Activated CD4-positive, alpha-beta memory T cell treated with anti-CD3 and anti-CD28 coated beads for 36 hours (primary cell): ENCODE measurements around the gene ZBTB16. TPM values are rescaled to one million over a fixed set of nuclear protein-coding genes. Genes with fewer than 3 reads are reported as not detected.
A peak's percentile ranks its signal among the peaks of the same experiment; 100 is the strongest.

Experiments used
- CTCF ChIA-PET: fragments of 350-600 bp; sonication (Branson Sonifier 250); formaldehyde crosslinking; loops from one replicate; lab custom pipeline; 2021; ENCODE audit warnings: antibody characterized with exemption, inconsistent platforms; lab: Charles Lee
- POLR2A ChIA-PET: fragments of 350-600 bp; sonication (Branson Sonifier 250); formaldehyde crosslinking; loops from one replicate; lab custom pipeline; 2021; ENCODE audit warnings: antibody characterized with exemption; lab: Charles Lee
- DNase-seq: peaks from one replicate; pipeline ENCODE4 v3.0.0-alpha.2; 2020
- H3K27ac Mint-ChIP-seq: one replicate; pipeline ENCODE4 v1.8.0; 2021; ENCODE audit warnings: mixed read lengths
- H3K27me3 Mint-ChIP-seq: one replicate; pipeline ENCODE4 v1.8.0; 2021; ENCODE audit warnings: mixed read lengths
- H3K36me3 Mint-ChIP-seq: one replicate; pipeline ENCODE4 v1.8.0; 2021; ENCODE audit warnings: mixed read lengths
- H3K4me1 Mint-ChIP-seq: one replicate; pipeline ENCODE4 v1.8.0; 2021; ENCODE audit warnings: low read depth, mixed read lengths
- H3K4me3 Mint-ChIP-seq: one replicate; pipeline ENCODE4 v1.8.0; 2021; ENCODE audit warnings: mild to moderate bottlenecking, mixed read lengths
- H3K9me3 Mint-ChIP-seq: one replicate; pipeline ENCODE4 v1.8.0; 2021; ENCODE audit warnings: mixed read lengths
- intact Hi-C: fragments of 100-400 bp; cut with micrococcal nuclease; formaldehyde crosslinking; loops from one replicate; pipeline ENCODE4 v1.15.1; 2023
- total RNA-seq, 2 experiments: library from RNA; stranded (reverse); gene quantifications; one replicate each; pipeline ENCODE4 v1.2.3, GENCODE V29; 2021

The ZBTB16 gene
- total RNA-seq, 2 experiments from 2014 or later = 7.7 to 9.7 TPM

DNA sequence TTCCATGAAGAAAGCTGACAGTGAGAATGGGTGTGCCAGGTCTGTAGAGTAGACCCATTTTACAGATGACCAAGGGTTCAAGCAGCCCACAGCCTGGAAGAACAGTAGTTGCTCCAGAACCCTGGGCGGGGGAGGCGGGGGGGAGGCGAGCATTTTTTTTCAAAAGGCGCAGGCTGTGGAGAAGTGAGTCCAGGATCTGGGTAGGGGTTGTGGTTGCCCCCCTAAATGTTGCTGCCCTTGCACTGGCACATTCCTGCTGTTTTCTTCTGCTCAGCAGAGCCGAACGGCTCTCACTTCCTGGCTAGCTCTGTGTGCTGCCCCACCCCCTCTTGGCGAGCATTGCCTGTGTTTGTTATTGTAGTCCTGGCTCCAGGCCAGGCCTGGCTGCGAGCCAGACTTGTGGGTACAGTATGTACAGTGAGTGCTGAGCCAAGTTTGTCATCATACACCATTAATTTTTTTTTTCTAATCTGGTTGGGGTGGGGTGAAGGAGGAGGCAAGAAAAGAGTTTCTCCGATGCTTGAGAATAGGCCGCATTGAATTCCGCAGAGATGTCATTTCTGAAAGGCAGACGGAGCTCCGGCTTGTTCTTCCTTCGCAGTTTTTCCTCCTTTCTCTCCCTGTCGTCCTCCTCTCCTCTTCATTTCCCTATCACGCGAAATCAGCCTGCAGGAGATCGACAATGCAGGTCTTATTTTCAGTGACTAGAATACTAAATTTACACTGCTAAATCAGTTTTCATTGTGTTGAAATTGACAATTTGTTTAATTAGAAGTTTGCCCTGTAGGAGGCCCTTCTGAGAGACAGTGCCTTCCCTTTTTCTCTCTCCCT is 100.5 kb downstream of the ZBTB16 start:
- Mint-ChIP-seq H3K4me1 (peaks cover 47% of the 10 kb centered on the region), H3K27me3 (no peaks in the 10 kb centered on the region)
- CTCF ChIA-PET = interaction anchor here (0.7 to 1.6 kb wide), 2 partner anchors 8 to 19 kb away, joined by 3 to 5 read pairs; no protein-coding TSS in a partner anchor

DNA sequence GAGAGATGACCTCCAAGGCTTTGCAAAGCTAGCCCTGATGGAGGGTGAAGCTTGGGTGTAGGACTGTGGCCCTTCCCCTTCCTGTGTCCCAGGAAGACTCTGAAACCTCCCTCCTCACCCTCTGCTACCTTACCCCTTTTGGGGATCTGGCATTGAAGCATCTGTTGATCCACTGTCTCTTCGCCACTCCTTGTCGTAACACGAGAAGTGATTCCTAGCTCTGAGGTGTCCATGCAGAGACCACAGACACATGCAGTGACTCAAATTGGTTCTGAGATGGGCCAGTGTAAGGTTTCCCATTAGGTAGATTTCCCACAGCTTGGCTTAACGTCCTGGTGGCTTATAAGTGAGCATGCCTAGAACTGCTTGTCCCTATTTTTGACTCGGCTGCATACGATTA is 101.4 kb downstream of the ZBTB16 start:
- DNase-seq = peak; percentile 27
- Mint-ChIP-seq H3K4me3 (no peak overlapping the region), H3K36me3 (no peaks in the 10 kb centered on the region), H3K9me3 (no peaks in the 10 kb centered on the region), H3K27ac (peak overlapping the region; percentile 26), H3K4me1 (peaks cover 51% of the 10 kb centered on the region), H3K27me3 (no peaks in the 10 kb centered on the region)
- intact Hi-C loops = loop anchor here (1.0 to 5.0 kb wide), 5 partner anchors 12 to 241 kb away; partner anchors contain the start of genes C11orf71 and RBM7
- ChIA-PET POLR2A (no interaction called here), CTCF (no interaction called here)

More for the DNA sequence above, 100.5 kb downstream of the ZBTB16 start:
- no peaks in the 10 kb centered on the region for H3K9me3 Mint-ChIP-seq
- peak overlapping the region; percentile 35 for H3K4me3 Mint-ChIP-seq
- peak overlapping the region; percentile 47 for H3K27ac Mint-ChIP-seq
- intact Hi-C loops = loop anchor here (1.0 to 5.0 kb wide), 5 partner anchors 13 to 242 kb away; partner anchors contain the start of genes C11orf71 and RBM7
- POLR2A ChIA-PET = interaction anchor here (1.2 kb wide), 1 partner anchor 23 kb away, joined by 3 read pairs; no protein-coding TSS in a partner anchor
- peak; percentile 96 for DNase-seq
- H3K36me3 Mint-ChIP-seq = no peaks in the 10 kb centered on the region

DNA sequence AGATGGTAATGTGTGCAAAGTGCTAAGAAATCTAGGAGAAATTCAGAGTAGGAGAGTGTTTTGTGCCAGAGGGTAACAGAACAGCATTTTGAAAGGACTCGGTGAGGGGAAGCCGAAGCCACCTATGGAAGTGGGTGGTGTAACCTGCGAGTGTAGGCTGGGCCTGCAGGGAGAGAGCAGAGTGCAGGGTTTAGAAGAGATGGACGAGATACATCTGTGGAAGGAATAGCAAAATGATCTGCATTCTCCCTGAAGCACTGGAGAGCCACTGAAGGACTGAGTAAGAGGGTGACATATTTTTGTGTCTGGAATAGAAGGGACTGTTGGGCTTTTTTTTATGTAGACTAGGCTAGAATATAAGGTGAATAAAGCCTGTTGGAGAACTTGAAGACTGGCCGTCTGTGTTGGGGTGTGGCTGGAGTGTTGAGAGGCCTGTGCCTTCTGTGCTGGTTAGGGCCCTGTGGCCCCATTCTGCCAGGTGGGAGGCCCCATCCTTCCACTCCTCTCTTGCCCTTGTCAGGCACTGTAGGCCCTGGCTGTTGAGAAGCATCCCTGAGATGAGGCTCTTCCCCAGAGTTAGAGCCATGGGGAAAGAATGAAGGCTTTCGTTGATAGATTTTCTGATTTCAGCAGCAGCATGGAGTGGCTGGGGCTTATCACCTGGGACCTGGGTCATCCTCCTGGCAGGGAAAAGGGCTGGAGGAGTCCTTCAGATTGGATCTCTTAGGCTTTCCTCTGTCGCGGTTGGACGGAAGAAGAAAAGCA is 102.2 kb downstream of the ZBTB16 start:
- CTCF ChIA-PET = interaction anchor here (1.1 kb wide), 1 partner anchor 19 kb away, joined by 3 read pairs; no protein-coding TSS in a partner anchor
- peaks cover 59% of the 10 kb centered on the region for H3K4me1 Mint-ChIP-seq
- intact Hi-C loops = loop anchor here (5.0 kb wide), 3 partner anchors 79 to 241 kb away; partner anchors contain the start of genes C11orf71 and RBM7

DNA sequence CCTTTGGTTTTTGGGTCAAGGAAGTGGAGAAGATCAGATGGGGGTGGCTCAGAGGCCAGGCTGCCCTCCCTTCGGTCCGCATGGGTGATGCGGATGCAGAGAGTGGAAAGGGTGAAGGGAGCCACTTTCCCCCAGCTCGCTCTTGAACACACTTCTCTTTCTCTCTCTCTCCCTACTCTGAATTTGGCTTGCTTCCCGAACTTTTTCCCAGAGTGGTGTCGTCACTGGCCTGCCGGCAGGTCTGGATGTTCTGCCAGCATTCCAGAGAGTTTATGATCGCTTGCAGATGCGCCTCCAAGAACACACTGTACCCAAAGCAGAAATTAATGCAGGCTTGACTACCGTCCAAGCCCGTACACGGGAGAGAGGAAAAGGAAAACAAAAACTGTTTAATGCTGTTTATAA is 103.2 kb downstream of the ZBTB16 start:
- ChIA-PET CTCF (interaction anchor here (0.7 to 1.1 kb wide), 2 partner anchors 13 to 18 kb away, joined by 3 read pairs; no protein-coding TSS in a partner anchor), POLR2A (interaction anchor here (0.7 kb wide), 1 partner anchor 119 kb away, joined by 4 read pairs; no protein-coding TSS in a partner anchor)
- DNase-seq = no peak
- H3K27me3 Mint-ChIP-seq = peaks cover 2% of the 10 kb centered on the region
- no peaks in the 10 kb centered on the region for H3K36me3 Mint-ChIP-seq
- no peak overlapping the region for H3K27ac Mint-ChIP-seq
- peaks cover 67% of the 10 kb centered on the region for H3K4me1 Mint-ChIP-seq
- intact Hi-C loops = loop anchor here (5.0 kb wide), 3 partner anchors 80 to 240 kb away; partner anchors contain the start of genes C11orf71 and RBM7
- no peaks in the 10 kb centered on the region for H3K9me3 Mint-ChIP-seq
- no peak overlapping the region for H3K4me3 Mint-ChIP-seq

More for the DNA sequence above, 102.2 kb downstream of the ZBTB16 start:
- H3K27ac Mint-ChIP-seq = no peak overlapping the region
- DNase-seq = no peak
- H3K4me3 Mint-ChIP-seq = no peak overlapping the region
- no peaks in the 10 kb centered on the region for H3K36me3 Mint-ChIP-seq
- POLR2A ChIA-PET = no interaction called here
- no peaks in the 10 kb centered on the region for H3K9me3 Mint-ChIP-seq
- H3K27me3 Mint-ChIP-seq = no peaks in the 10 kb centered on the region

DNA sequence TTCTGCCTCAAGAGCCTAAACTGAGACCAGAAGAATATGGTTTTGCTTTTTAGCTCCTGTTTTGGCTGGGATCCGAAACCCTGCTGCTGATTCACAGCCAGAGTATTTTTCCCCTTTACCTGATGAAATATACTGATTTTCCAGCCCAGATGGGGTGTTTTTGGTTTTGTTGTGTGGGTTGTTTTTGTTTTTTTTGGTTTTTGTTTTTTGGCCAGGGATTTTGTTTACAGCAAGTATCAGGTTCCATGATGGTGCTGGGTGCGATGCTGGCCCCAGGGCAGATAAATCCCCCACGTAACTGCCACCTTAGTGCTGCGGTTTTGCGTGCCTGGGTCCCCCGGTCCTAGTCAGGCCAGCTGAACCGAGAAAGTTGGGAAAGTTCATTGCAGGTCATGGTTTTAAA is 103.7 kb downstream of the ZBTB16 start:
- H3K36me3 Mint-ChIP-seq = no peaks in the 10 kb centered on the region
- ChIA-PET POLR2A (interaction anchor here (0.7 kb wide), 1 partner anchor 119 kb away, joined by 4 read pairs; no protein-coding TSS in a partner anchor), CTCF (interaction anchor here (0.7 kb wide), 1 partner anchor 13 kb away, joined by 3 read pairs; no protein-coding TSS in a partner anchor)
- H3K27ac Mint-ChIP-seq = no peak overlapping the region
- H3K9me3 Mint-ChIP-seq = no peaks in the 10 kb centered on the region
- intact Hi-C loops = loop anchor here (5.0 kb wide), 3 partner anchors 81 to 239 kb away; partner anchors contain the start of genes C11orf71 and RBM7
- H3K27me3 Mint-ChIP-seq = peaks cover 2% of the 10 kb centered on the region
- no peak for DNase-seq
- H3K4me3 Mint-ChIP-seq = no peak overlapping the region
- H3K4me1 Mint-ChIP-seq = peaks cover 72% of the 10 kb centered on the region

DNA sequence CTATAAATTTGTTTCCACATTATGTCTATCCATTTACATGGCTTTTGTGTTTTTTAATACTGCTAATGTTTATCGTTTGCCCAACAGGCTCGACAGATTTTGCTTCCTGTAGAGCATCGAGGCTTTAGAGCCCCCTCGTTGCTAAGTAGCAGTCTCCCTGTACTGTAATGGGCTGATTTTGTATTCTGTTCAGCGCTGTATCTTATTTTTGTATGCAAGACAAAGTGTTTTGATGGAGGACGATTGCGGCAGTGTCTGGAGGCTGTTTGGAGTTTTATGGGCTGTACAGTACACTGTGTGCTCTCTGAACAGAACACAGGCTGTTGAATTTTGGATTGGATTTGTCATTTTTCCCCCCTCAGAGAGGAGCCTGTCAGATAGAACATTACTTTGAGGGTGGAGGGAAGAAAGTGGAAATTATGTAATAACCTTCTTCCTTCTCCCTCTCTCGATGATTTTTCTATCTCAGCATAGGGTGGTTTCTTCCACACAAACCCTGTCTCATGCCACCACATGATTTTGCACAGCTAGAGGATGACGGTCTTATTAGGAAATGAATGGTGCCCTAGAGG is 104.4 kb downstream of the ZBTB16 start:
- CTCF ChIA-PET = no interaction called here
- Mint-ChIP-seq H3K4me1 (peaks cover 79% of the 10 kb centered on the region), H3K4me3 (no peak overlapping the region), H3K27me3 (peaks cover 2% of the 10 kb centered on the region), H3K36me3 (no peaks in the 10 kb centered on the region), H3K27ac (no peak overlapping the region), H3K9me3 (no peaks in the 10 kb centered on the region)
- intact Hi-C loops = loop anchor here (5.0 kb wide), 3 partner anchors 82 to 238 kb away; partner anchors contain the start of genes C11orf71 and RBM7
- POLR2A ChIA-PET = no interaction called here
- no peak for DNase-seq

DNA sequence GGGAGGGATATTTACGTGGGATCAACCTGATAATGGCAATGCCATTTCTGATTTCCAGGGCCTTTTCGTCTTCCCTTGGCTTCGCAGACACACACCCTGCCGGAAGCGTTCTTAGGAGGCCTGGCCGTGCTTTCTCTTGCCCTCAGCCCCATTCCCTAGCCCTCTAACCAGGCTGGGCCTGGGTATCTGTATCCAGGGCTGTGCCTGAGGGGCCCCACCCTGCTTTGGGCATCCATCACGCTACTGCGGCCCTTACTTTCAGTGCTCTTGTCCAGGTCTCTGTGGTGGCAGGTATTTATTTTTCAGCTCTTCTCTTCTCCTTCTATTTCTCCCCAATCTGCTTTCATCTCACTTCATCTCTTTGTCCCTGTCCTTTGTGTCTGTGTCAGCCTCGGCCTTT is 105.0 kb downstream of the ZBTB16 start:
- Mint-ChIP-seq H3K27me3 (peaks cover 2% of the 10 kb centered on the region), H3K4me3 (no peak overlapping the region), H3K4me1 (peaks cover 80% of the 10 kb centered on the region), H3K27ac (no peak overlapping the region), H3K9me3 (no peaks in the 10 kb centered on the region), H3K36me3 (no peaks in the 10 kb centered on the region)
- no peak for DNase-seq
- intact Hi-C loops = loop anchor here (5.0 kb wide), 3 partner anchors 82 to 238 kb away; partner anchors contain the start of genes C11orf71 and RBM7
- CTCF ChIA-PET = no interaction called here
- POLR2A ChIA-PET = no interaction called here

DNA sequence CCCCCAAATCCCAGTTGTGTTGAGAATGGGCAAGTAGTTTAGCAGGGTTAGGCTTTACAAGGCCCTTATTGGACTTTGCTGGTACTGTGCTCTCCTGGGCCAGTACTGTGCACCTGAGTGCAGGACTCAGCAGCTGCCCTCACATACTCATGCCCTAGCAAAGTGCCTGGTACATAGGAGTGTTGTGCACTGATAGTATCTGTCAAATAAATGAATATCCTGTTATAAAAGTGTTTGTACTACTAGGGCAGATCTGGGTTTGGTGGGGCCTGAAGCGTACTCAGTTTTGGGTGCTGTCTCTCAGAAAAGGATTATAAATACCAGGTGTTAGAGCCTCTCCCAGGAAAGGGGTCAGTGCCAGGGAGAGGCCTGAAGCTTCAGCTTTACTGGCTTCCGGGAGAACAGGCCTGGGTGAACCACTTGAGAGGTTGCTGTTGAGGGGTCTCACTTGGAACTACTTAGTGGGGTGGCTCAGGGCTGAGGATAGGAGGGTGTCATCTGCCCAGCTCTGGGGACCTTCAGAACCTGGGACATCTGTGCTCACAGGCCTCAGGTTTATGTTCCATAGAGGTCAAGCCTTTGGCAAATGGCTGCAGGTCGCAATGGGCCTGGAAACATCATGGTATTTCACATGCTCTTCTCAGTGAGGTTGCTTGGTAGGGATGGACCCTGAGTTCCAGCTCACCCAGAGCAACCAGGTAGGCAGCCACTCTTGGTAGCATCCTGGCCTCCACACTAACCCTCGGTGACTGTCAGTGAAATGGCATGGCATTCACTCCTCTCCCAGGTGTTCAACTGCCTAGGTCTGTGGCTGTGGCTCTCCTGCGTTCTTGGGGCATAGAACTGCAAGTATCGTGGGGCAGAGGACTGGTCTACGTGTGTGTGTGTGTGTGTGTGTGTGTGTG is 106.1 kb downstream of the ZBTB16 start:
- ChIA-PET POLR2A (no interaction called here), CTCF (no interaction called here)
- no peaks in the 10 kb centered on the region for H3K9me3 Mint-ChIP-seq
- H3K27me3 Mint-ChIP-seq = peaks cover 2% of the 10 kb centered on the region
- intact Hi-C loops = loop anchor here (5.0 kb wide), 1 partner anchor 33 kb away; no protein-coding TSS in a partner anchor
- peaks cover 79% of the 10 kb centered on the region for H3K4me1 Mint-ChIP-seq
- H3K4me3 Mint-ChIP-seq = no peak overlapping the region
- H3K36me3 Mint-ChIP-seq = no peaks in the 10 kb centered on the region
- no peak for DNase-seq
- peak overlapping the region; percentile 20 for H3K27ac Mint-ChIP-seq

DNA sequence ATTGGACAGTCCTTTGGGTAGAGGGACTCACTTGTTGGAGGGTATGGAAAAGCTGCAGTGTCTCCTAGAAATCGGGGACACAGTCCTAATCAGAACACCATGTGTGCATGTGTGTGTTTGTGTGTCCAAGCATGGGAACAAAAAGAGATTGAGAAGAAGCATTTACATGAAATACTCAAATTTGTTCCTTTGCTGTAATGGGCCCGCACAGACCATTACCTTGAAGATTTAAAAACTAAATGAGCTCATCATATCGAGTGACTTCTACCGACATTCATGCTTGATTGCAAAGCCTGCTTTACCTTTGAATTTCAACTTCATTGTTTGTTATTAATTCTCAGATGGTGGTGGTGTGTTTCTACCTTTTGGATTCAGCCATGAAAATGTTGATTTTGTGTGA is 106.9 kb downstream of the ZBTB16 start:
- Mint-ChIP-seq H3K9me3 (no peaks in the 10 kb centered on the region), H3K4me3 (no peak overlapping the region), H3K27ac (peak overlapping the region; percentile 58), H3K36me3 (no peaks in the 10 kb centered on the region), H3K4me1 (peaks cover 77% of the 10 kb centered on the region), H3K27me3 (peaks cover 2% of the 10 kb centered on the region)
- POLR2A ChIA-PET = no interaction called here
- DNase-seq = no peak
- intact Hi-C loops = loop anchor here (5.0 kb wide), 1 partner anchor 34 kb away; no protein-coding TSS in a partner anchor
- CTCF ChIA-PET = no interaction called here

DNA sequence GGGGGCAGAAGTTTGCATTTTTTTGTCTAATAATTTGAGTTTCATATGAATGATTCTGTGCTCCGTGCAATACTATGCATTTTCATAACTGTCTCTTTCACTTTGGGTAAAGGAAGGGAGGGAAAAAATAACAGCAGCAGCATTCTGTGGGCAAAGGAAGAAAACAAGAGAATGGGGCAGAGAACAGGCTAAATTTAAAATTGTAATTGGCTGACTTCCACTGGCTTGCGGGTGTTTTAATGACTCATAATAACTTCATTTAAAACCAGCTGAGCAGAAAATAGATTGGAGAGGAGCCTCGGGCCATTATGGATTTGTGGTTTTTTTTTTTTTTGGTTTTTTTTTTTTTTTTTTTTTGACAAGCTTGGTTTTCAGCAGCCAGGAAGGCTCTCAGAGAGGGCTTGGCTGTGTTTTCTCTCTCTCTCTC is 107.4 kb downstream of the ZBTB16 start:
- Mint-ChIP-seq H3K4me3 (peak overlapping the region; percentile 49), H3K27ac (peak overlapping the region; percentile 58), H3K9me3 (no peaks in the 10 kb centered on the region), H3K27me3 (peaks cover 2% of the 10 kb centered on the region), H3K36me3 (no peaks in the 10 kb centered on the region), H3K4me1 (peaks cover 77% of the 10 kb centered on the region)
- ChIA-PET POLR2A (no interaction called here), CTCF (no interaction called here)
- intact Hi-C loops = loop anchor here (5.0 kb wide), 1 partner anchor 35 kb away; no protein-coding TSS in a partner anchor
- no peak for DNase-seq
